Fibroblast of pulmonary artery (primary cell): ENCODE results near the gene ZNF260.

ENCODE experiments used
- DNase-seq: peaks from one replicate; pipeline ENCODE4 v3.0.0-alpha.2; 2010; ENCODE audit warnings: low read depth
- H3K4me3 ChIP-seq: replicated peaks from 2 replicates; pipeline ENCODE4 v1.5.1; 2011; ENCODE audit warnings: low read depth, mild to moderate bottlenecking, control low read depth, low read length, moderate library complexity
- CTCF ChIP-seq: IDR thresholded peaks from 2 replicates; pipeline ENCODE4 v1.5.1; 2011; ENCODE audit warnings: mild to moderate bottlenecking, control low read depth, low read length, inconsistent platforms; ENCODE audit errors: missing control alignments

Gene ZNF260

DNA sequence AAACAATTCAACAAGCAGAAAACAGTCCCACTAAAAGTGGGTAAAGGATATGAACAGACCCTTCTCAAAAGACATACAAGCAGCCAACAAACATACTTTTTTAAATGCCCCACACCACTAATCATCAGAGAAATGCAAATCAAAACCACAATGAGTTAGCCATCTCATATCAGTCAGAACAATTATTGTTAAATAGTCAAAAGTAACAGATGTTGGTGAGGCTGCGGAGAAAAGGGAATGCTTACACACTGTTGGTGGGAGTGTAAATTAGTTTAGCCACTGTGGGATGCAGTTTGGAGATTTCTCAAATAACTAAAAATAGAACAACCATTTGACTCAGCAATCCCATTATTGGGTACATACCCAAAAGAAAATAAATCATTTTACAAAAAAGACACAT is 36.3 kb upstream of the ZNF260 start:
- H3K4me3 ChIP-seq, result no peak overlapping the region
- TF ChIP-seq CTCF, result no peak
- DNase-seq, result no peak

- DNase-seq, result peak; percentile 21
- H3K4me3 ChIP-seq, result no peak overlapping the region
- TF ChIP-seq CTCF, result no peak
These were observed 19.1 kb upstream of the ZNF260 start for GRCh38 chr19:36547001-36547732.

GRCh38 chr19:36528921-36529518 is 949 bp upstream of the ZNF260 start:
- DNase-seq, result no peak
- no peak for TF ChIP-seq CTCF
- peak overlapping the region; percentile 97 for H3K4me3 ChIP-seq

- H3K4me3 ChIP-seq, result peak overlapping the region; percentile 97
- DNase-seq, result no peak
- no peak for TF ChIP-seq CTCF
These were observed 238 bp downstream of the ZNF260 start for GRCh38 chr19:36527873-36528193.

DNA sequence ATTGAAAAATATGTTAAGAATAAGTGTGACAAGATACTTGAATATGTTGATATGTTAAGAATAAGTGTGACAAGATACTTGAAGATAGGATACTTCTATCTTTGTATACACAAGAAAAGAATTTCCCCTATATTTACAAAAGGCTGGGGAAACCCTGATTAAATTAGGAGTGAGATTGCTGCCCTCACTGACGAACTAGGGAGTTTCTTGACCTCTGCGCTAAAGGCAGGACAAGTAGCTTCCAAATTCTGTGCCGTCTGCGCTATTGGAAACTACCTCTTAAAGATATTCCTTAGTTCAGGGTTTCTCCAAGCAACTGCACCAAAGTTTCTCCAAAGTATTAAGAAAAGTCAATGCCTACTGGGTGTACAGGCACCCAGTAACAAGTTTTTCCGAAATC is 730 bp downstream of the ZNF260 start:
- no peak for DNase-seq

GRCh38 chr19:36526581-36526980 is 1.5 kb downstream of the ZNF260 start:
- peak overlapping the region; percentile 97 for H3K4me3 ChIP-seq
- DNase-seq, result no peak
- no peak for TF ChIP-seq CTCF

More for the DNA sequence above, 730 bp downstream of the ZNF260 start:
- TF ChIP-seq CTCF, result no peak
- peak overlapping the region; percentile 97 for H3K4me3 ChIP-seq

GRCh38 chr19:36524617-36525016 is 3.5 kb downstream of the ZNF260 start:
- no peak overlapping the region for H3K4me3 ChIP-seq
- no peak for DNase-seq
- TF ChIP-seq CTCF, result no peak
